LHCN-M2 (cell line): ENCODE data around the gene RPRD1B. TPM values are rescaled to one million over a fixed set of nuclear protein-coding genes. Genes with fewer than 3 reads are reported as not detected.
A peak's percentile ranks its signal among the peaks of the same experiment; 100 is the strongest.

Source experiments
- DNase-seq: peaks from one replicate; pipeline ENCODE4 v3.0.0-alpha.2; 2012; ENCODE audit warnings: low read depth
- total RNA-seq: library from RNA; depleted of rRNA; stranded (reverse); fragments of >200 nt; gene quantifications from 2 replicates; pipeline ENCODE4 v1.2.3, GENCODE V29; 2014

Gene RPRD1B
- total RNA-seq, 1 experiment from 2014 or later = 21.3 TPM

DNA sequence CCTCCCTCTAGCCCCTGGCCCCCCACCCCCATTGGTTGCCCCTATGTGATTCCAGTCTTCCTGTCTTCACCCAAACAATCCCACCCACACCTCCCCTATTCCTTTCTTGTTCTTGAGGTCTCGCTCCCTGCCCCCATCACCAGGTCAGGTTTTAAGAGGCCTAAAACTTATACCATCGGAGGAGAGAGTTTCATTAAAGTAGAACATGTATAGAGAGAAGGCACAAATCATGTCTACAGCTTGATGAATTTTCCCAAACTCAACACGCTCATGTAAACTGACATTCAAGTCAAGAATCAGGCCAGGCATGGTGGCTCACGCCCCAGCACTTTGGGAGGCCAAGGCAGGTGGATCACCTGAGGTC is 87.1 kb downstream of the RPRD1B start:
- no peak for DNase-seq

DNA sequence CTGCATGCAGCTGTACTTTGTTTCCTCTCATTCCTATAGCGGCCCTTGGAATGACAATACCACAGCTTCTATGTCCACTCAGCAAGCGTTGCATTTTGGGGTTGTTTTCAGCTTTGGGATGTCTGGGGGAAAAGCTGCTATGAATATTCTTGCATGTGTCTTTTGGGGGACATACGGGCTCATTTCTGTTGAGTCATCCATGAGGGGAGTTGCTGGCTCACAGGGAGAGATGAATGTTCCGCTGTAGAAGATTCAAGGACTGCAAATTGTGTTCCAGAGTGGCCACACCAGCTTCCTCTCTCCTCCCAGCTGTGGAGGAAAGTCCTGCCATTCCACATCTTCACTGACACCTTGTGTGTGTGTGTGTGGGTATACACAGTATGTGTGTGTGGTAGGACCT is 88.2 kb downstream of the RPRD1B start:
- DNase-seq = no peak

DNA sequence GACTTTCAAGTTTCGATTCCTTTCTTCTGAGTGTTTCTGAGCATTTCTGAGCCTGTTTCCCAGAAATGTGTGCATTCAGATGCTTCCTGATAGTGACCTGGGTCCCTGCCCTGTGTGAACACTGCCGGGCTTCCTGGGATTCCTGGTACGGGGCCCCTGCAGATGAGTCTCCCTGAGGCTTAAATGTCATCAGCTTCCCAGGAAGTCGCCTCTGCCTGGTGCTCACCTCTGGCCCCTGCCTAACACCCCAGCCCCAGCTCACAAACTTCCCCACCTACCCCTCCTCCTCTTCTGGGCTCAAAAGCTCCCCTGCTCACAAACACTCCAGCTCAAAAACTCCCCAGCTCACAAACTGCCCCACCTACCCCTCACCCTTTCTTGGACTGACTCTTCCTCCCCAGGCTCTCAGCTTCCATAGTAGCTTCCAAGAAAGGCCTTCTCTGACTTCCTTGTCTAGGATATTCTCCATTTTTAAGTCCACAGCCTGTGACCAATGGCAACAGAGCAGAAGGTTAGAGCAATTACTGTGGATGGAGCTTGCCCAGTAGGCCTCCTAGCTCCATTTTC is 89.6 kb downstream of the RPRD1B start:
- DNase-seq = no peak

DNA sequence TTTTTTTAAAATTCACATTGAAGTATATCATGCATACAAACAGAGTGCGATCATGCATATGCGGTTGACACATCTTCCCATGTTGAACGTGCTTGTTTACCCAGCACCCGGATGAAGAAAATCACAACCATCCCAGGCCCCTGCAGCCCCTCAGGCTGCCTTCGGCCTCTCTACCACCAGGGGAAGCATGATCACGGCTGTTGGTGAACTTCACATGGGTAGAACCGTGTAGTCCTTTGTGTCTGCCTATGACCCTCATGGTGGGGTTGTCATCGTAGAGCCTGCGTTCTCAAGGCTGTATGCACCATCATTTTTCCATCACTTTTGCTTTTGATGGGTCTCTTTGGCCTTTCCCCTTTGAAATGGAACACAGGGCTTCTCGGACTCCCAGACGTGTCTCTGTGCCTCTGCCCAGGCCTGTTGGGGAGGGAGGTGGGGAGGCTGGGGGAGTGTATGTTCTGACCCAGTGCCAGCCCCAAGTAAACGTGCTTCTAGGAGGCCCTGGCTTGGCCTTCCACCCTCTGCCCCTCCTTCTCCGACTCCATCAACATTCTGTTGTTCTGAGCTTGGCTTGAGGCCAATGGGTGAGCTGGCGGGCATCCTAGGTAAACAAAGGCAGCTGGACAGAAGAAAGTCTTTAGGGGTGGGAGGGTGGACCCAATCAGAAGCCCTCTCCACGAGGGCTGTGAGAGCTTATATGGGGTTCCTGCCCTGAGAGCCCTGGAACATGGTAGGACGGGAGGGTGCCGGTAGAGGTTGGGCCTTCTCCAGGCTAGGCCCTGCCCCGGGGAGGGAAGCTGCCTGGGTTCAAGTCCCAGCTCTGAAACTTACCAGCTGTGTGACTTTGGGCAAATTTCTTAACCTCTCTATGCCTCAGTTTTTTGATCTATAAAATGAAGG is 91.9 kb downstream of the RPRD1B start:
- DNase-seq = peak; percentile 60

DNA sequence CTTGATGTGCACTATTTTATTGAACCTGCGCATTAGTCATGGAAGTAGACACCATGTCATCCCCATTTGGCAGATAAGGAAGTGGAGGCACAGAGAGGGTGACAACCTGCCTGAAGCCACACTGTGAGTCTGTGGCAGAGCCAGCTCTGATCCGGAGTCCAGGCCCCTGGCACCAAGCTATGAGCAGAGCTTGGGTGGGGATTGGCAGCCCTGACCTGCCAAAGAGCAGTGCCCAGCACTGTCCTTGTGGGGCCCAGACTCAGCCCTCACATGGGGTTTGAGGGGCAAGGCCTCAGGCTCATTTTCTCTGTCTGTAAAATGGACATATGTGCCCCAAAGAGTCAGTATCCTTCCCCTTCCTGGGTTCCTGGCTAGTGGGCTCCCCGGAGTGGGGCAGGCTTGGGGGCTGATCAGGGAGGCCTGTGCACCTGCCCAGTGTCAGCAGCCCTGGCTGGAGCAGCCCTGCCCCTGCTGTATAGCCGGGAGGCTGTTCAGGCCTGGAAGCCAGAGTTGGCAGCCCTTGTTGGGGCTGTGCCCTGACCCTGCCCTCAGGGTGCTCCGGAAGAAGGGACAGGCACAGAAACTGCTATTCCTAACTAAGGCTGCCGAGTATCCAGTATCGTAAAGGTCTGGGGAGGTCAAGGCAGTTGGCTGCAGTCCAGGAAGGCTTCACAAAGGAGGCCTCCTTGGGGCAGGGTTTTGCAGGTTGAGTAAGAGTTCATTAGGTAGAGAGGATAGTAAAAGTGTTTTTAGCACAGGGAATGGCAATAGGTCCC is 92.8 kb downstream of the RPRD1B start:
- peak; percentile 28 for DNase-seq

DNA sequence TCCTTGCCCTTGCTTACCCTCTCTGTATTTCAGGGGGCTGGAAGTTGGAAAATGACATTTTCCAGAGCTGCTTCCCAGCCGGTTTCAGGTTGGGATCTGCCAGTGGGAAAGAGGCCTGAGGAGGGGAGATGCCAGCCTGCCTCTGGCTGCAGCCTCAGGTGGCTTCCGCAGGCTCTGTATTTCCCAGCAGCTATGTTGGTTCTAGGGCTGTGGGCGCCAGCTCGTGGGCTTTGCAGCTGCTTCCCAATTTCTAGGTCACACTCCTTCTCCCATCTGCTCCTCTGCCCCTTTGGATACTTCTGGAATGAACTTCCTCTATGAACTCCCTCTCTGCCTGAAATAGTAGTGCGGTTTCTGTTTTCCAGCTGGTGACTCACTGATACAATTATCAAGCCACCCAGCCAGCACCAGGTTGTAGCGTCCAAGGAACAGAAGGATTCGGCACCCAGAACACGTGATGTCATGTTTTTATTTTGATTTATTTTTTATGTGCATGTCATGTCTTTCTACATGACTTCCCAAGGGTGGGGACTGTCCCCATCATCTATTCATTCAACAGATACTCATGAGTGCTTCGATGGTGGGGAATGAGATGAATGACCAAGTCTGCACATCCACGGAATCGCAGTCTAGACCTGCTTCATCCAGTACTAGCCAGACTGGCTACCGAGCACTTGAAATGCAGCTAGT is 93.5 kb downstream of the RPRD1B start:
- peak; percentile 94 for DNase-seq

DNA sequence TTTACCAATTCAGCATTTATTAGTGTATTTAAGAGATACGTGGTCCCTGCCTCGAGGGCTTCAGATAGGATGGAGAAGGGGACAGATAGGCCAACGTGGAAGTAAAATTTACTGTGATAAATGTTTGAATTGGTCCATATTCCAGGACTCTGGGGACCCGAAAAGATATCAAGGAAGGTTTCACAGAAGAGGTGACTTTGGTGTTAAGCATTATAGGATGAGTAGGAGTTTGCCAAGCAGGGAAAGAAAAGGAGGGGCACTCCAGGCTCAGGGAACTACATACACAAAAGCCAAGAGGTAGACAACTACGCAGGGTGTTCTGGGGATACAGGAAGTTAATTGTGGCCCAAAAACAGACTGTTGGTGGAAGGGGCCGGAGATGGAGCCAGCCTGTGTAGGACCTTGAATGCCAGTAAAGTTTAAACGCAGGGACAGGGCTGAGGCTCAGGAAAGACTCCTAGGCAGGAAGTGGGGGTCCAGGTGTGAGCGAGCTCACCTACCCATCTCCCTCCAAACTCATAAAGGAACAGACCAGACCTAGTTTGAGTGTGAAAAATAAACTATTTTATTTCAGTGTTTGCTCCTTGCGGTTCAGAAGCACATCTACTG is 94.5 kb downstream of the RPRD1B start:
- no peak for DNase-seq

DNA sequence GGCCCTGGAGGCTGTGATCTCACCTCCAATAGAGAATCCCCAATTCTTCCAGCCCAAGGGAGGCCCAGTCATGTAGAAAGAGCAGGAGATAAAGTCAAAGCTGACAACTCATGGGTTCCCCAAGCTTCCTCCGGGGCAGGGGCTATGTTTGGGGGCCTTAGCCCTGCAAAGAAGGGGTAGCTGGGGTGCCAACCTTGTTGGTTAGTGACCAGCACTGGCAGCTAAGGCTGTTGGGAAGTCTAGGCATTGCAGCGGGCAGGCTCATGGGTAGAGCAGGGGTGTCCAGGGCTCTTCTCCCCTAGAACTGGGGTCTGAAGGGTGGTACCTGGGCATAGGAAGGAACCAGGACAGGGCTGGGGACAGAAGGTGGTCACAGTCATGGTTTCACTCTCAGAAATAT is 95.1 kb downstream of the RPRD1B start:
- DNase-seq = no peak

DNA sequence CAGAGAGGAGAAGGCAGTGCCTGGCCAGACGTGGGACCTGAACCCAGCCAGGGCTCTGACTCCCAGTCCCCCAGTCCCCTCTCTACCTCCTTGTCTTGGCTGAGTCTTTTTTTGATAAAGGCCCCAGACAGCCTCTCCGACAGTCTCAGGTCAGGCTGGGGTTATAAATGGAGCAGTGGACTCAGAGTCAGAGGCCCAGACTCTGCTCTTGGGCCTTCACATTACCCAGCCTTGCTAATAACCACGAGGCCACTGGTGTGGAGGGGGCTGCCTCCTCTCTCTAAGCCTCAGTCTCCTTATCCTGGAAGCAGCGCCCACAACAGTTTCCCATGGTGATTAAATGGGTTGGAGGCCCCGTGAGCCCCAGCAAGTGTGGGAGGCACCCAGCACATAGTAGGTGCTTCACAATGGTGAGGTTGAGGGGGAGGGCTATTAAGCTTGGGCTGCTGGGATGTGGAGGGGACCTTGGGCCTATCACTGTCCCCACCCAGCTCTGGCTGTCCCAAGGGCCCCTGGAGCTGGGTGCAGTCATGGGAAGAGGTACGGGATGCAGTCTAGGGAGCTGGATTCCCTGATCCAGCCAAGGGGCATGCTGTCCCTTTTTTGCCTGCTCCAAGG is 95.8 kb downstream of the RPRD1B start:
- no peak for DNase-seq

DNA sequence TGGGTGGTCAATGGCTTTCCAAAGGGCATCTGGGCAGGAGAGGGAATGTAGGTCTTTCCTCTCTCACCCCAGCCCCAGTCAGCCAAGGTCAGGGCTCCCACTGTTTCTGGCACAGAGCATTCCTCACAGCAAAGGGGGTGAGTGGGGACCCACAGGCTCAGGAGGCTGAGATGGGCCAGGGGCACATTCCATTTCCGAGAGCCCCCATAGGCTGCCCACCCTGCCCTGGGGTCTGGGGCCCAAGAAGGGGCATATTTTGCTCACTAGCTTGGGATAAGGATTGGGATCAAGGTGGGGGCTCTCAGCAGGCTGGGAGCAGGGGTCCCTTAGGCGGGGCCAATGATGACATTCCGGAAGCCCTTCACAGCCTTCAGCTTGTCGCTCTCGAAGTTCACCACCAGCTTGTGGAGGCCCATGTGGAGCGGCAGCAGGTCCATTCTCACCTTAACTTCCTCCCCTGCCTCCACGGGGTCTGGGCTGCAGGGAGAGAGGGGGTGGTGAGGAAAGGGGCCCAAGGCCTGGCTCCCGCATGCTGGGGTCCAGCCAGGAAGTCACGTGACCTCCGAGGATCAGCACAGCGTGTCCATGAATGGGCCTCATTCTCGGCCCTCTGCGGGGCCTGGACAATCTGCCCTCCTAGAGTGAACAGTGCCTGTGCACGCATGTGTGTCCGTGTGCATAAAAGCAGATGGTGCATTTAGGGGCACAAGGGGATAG is 96.5 kb downstream of the RPRD1B start:
- no peak for DNase-seq

DNA sequence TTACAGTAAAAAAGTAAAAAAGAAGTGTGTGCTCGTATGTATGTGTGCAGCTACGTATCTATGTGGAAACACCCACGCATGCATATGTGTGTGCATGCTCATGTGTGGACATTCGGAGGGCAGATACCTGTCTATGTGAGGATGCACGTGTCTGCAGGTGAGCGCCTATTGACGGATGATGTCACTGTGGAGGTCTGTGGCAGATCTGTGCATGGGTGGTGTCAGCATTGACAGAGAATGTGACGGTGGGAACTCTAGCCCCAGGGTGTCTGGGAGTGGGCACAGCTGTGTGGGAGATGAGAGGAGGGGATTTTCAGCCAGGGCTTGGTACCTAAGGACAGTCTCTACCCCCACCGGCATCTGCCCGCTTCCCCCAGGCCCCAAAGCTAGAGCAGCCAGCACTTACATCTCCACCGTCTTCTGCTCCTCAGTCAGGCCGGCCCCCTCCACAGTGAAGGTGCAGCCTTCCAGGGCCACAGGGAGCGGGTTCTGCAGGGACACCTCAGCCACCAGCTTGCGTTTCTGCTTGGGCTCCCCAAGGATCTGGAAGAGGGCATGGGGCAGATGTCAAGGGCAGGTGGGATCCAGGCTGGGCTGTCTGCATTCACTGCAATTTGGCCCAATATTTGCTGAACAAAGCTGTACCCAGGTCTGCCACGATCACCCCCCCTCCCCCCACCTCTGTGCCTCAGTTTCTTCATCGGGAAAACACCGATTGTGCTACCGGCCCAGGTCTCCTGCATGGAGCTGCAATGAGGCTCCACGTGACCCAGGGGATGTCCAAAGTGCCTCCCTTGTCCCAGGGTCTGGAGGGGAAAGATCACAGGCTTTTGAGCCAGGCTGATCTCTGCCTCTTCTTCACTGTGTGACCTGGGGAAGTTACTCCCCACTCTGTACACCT is 97.4 kb downstream of the RPRD1B start:
- DNase-seq = no peak

DNA sequence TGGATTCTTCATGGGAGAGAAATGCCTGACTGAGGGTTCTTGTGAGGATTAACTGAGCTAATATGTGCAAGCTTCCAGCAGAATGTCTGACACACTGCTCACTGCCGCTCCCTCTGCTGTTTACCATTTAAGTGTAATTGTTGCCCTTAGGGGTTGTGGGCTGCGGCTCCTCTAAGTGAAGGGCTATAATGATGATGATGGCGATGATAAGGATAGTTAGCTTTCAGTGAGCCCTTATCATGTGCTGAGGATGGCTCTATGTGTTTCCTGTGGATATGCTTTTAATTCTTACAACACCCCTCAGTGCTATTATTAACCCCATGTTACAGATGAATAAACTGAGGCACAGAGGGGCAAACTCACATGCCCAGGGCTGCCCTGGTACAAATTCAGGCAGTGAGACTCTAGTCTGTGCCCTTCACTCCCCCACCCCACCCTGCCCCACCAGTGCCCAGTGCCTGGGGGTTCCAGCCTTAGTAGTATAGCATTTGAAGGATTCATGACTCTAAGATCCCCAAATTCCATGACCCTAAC is 98.1 kb downstream of the RPRD1B start:
- DNase-seq = no peak

DNA sequence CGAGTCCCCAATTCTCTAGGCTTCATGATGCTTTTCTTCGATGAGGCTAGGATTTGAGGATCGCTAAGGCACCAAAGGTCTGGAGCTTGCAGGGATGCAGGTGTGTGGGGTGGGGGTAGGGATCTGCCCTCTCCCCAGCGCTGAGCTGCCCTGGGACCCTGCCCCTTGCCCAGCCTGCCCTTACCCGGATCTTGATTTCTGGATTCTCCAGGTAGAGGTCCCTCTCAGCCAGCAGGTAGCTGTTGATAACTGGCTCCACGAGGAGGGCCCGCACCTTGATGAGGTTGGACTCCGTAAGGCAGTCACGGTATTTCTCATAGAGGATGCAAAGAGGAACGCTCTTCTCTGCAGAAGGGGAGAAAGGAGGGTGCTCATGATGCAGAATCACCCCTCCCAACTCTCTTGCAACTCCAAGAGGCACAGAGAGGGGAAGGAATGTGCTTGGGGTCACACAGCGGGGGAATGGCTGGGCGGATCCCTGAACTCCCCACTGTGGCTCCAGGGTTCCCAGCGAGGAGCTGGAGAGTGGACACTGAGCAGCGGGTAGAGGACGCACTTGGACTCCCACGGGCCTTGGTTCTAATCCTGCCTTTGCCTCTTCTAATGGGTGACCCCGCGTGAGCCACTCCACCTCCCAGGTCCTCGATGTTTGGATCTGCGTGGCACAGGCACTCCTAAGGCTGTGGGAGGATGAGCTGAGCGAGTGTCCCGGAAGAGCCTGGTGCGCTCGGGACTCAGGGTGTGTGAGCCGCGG is 98.8 kb downstream of the RPRD1B start:
- DNase-seq = no peak

DNA sequence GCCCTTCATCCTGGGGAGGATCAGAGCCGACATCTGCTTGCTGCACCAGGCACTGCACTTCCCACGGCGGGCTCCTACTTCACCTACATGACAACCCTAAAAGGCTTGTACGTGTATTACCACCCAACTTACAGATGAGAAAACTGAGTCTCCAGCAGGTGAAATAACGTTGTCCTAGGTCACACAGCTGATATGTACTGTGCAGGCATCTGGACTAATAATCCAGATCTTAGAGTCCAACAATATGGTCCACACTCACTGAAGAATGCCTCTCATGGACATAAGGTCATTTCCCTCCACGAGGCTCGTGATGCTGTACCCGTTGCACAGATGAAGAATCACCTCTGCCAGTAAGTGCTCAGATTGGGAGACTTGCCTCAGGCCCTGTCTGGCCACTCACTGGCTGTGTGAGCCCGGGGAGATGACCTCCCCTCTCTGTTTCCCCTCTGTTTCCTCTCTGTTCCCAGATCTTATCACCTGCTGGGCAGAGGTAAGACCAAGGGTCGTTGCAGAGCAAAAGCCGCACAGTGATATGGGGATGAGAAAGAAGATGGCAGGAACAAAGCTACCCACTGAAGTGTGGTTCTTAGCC is 99.5 kb downstream of the RPRD1B start:
- no peak for DNase-seq

DNA sequence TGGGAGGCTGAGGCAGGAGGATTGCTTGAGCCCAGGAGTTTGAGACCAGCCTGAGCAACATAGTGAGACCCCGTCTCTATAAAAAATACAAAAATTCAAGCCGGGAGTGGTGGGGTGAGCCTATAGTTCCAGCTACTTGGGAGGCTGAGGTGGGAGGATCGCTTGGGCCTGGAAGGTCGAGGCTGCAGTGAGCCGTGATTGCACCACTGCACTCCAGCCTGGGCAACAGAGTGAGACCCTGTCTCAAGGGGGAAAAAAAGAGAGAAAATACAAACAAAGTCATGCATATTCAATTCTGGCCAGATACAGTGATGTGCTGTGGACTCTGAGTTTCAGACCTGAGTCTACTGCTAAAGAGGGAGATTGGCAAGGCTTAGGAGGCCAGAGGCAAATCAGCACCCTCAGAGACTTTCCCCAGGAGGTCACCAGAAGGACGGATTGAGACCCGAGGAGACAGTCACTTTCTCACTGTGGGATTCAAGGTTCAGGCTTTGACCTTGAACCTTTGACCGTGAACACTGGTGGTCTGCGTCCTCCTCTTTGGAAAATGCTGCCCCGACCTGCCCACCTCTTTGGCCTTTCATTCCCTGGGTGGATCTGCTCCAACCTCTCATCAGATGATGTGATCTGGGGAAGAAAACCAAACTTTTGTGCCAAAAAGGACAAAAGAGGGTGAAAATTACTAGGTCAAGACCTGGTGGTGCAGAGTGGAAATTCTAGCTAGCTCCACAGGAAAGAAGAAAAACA is 100.3 kb downstream of the RPRD1B start:
- no peak for DNase-seq

DNA sequence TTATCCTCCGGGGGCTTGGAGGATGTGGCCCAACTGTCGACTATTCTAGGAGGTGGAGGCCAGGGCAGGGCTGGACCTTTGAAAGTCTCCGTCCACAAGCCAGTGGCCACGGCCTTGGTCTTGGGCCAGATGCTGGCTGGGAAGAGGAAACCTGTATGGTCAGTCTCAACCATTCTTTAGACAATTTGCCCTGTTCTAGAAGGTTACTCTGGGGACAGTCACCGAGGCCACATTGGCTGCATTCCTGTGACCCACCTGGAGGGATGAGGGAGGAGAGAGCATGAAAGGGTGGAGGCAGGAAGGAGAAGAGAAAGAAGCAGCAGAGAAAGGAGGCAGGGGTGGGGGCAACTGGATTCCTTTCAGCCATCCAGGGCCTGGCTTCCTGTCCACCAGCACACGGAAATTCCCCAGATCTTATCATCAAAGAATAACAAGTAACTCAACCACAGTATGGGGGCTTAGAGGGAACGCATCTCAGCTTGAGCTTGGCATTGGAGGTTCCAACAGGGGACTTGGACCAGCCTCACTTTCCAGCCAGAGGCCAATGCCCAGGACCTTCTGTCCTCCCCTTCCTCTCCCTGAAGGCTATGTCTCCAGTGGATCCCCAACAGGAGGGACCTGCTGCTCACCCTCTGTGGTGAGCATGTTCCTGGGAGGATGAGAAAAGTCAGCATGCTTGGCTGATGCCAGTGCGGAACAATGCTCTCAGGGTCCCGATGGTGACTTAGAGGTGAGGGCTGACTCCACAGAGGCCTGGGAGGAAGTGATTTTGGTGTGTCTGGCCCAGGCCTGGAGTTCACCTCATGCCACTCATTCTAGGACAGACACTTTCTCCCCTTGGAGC is 101.1 kb downstream of the RPRD1B start:
- DNase-seq = no peak
